Activated T-cell treated with anti-CD3 and anti-CD28 coated beads for 1 hour (primary cell): Measurements from ENCODE around the gene EYS.

Experiments used
- DNase-seq: peaks from one replicate; pipeline ENCODE4 v3.0.0-alpha.2; 2020; ENCODE audit warnings: low read depth

The EYS gene

GRCh38 chr6:63732336-63732735 lies 1974.7 kb downstream of the EYS start:
- no peak for DNase-seq

- DNase-seq: no peak
Measured at GRCh38 chr6:63731930-63732329, 1975.1 kb downstream of the EYS start.

- no peak for DNase-seq
Measured at GRCh38 chr6:63730311-63730710, 1976.7 kb downstream of the EYS start.

GRCh38 chr6:63724721-63725120 lies 1982.3 kb downstream of the EYS start:
- DNase-seq: no peak

- no peak for DNase-seq
Measured at GRCh38 chr6:63721181-63721580, 1985.8 kb downstream of the EYS start.

GRCh38 chr6:63716169-63716568 lies 1990.9 kb downstream of the EYS start:
- no peak for DNase-seq

- no peak for DNase-seq
Measured at GRCh38 chr6:63714091-63714490, 1992.9 kb downstream of the EYS start.

GRCh38 chr6:63713332-63713731 lies 1993.7 kb downstream of the EYS start:
- DNase-seq: no peak

- DNase-seq: no peak
Measured at GRCh38 chr6:63709148-63709547, 1997.9 kb downstream of the EYS start.

- DNase-seq: no peak
Measured at GRCh38 chr6:63708631-63709030, 1998.4 kb downstream of the EYS start.

GRCh38 chr6:63706630-63707029 lies 2000.4 kb downstream of the EYS start:
- DNase-seq: no peak

GRCh38 chr6:63705707-63706106 lies 2001.3 kb downstream of the EYS start:
- no peak for DNase-seq

- DNase-seq: no peak
Measured at GRCh38 chr6:63690221-63690620, 2016.8 kb downstream of the EYS start.

GRCh38 chr6:63689421-63689820 lies 2017.6 kb downstream of the EYS start:
- no peak for DNase-seq

GRCh38 chr6:63685446-63686379 lies 2021.3 kb downstream of the EYS start:
- DNase-seq: no peak

- DNase-seq: no peak
Measured at GRCh38 chr6:63683071-63683603, 2023.9 kb downstream of the EYS start.

- DNase-seq: no peak
Measured at GRCh38 chr6:63677282-63677681, 2029.7 kb downstream of the EYS start.

- DNase-seq: no peak
Measured at GRCh38 chr6:63676412-63677114, 2030.5 kb downstream of the EYS start.

GRCh38 chr6:63675138-63675537 lies 2031.9 kb downstream of the EYS start:
- DNase-seq: no peak

GRCh38 chr6:63674635-63675034 lies 2032.4 kb downstream of the EYS start:
- DNase-seq: no peak

- no peak for DNase-seq
Measured at GRCh38 chr6:63673692-63674091, 2033.3 kb downstream of the EYS start.

GRCh38 chr6:63672582-63673129 lies 2034.4 kb downstream of the EYS start:
- no peak for DNase-seq
